Measurements from ENCODE around the gene NCOA7.

NCOA7 gene

GRCh38 chr6:125828476-125829039 lies 37.8 kb downstream of the NCOA7 start:
- Histone ChIP-seq H3K27ac (ENCODE audit: low read depth, low read length) (no peak overlapping the region), H3K4me2 (ENCODE audit: low read length) (no peak overlapping the region), H3K27me3 (ENCODE audit: control insufficient read depth, low read length) (no peaks in the 10 kb centered on the region), H3K4me1 (ENCODE audit: control insufficient read depth, low read length) (peaks cover 24% of the 10 kb centered on the region), H3K9me3 (ENCODE audit: control insufficient read depth, insufficient read depth, low read length) (no peaks in the 10 kb centered on the region), H3F3A (ENCODE audit: control insufficient read depth, insufficient read depth) (no peaks in the 10 kb centered on the region), H3K9me2 (replicated peaks; ENCODE audit: control insufficient read depth, low read length) (no peaks in the 10 kb centered on the region), H3K4me3 (ENCODE audit: low read length) (no peak overlapping the region), H4K20me1 (ENCODE audit: control insufficient read depth, insufficient read depth, low read depth, low read length) (no peaks in the 10 kb centered on the region), H3K36me3 (ENCODE audit: control insufficient read depth, low read length) (peaks cover 31% of the 10 kb centered on the region), H3K79me2 (ENCODE audit: control insufficient read depth, low read length) (peaks cover 87% of the 10 kb centered on the region)
- TF ChIP-seq, protein P1, sequence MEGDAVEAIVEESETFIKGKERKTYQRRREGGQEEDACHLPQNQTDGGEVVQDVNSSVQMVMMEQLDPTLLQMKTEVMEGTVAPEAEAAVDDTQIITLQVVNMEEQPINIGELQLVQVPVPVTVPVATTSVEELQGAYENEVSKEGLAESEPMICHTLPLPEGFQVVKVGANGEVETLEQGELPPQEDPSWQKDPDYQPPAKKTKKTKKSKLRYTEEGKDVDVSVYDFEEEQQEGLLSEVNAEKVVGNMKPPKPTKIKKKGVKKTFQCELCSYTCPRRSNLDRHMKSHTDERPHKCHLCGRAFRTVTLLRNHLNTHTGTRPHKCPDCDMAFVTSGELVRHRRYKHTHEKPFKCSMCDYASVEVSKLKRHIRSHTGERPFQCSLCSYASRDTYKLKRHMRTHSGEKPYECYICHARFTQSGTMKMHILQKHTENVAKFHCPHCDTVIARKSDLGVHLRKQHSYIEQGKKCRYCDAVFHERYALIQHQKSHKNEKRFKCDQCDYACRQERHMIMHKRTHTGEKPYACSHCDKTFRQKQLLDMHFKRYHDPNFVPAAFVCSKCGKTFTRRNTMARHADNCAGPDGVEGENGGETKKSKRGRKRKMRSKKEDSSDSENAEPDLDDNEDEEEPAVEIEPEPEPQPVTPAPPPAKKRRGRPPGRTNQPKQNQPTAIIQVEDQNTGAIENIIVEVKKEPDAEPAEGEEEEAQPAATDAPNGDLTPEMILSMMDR (IDR thresholded peaks at IDR 0.05; ENCODE audit: low read depth, low read length, poor library complexity, severe bottlenecking), result no peak
- no peak for TF ChIP-seq EZH2phosphoT487 (IDR thresholded peaks at IDR 0.05; ENCODE audit: borderline replicate concordance, low read length)

DNA sequence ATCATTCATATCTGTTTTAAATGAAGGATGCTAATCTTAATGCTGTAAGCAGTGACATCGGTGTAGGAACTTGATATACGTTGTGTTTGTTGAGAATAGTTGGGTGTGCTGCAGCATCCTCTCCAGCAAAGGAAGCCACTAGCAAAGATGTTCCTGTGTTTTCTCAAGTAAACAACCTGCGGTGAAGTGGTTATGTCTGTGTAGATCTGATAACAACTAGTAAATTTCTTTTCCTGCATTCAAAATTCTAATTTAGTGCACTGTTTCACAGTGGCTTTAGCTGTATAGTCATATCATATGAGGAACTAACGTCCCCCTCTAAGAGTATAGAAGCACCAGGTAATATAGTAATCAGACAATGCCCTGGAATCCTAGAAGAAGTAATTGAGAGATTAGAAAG lies 38.7 kb downstream of the NCOA7 start:
- TF ChIP-seq, protein P1 (IDR thresholded peaks at IDR 0.05; ENCODE audit: low read depth, low read length, poor library complexity, severe bottlenecking), result no peak
- TF ChIP-seq EZH2phosphoT487 (IDR thresholded peaks at IDR 0.05; ENCODE audit: borderline replicate concordance, low read length), result no peak
- no peak overlapping the region for H3K4me3 ChIP-seq (ENCODE audit: low read length)
- H3K36me3 ChIP-seq (ENCODE audit: control insufficient read depth, low read length), result peaks cover 25% of the 10 kb centered on the region
- H4K20me1 ChIP-seq (ENCODE audit: control insufficient read depth, insufficient read depth, low read depth, low read length), result no peaks in the 10 kb centered on the region
- H3K9me2 ChIP-seq (replicated peaks; ENCODE audit: control insufficient read depth, low read length), result no peaks in the 10 kb centered on the region
- no peaks in the 10 kb centered on the region for H3K27me3 ChIP-seq (ENCODE audit: control insufficient read depth, low read length)
- no peaks in the 10 kb centered on the region for H3K9me3 ChIP-seq (ENCODE audit: control insufficient read depth, insufficient read depth, low read length)
- H3K4me1 ChIP-seq (ENCODE audit: control insufficient read depth, low read length), result peaks cover 24% of the 10 kb centered on the region
- no peaks in the 10 kb centered on the region for H3F3A ChIP-seq (ENCODE audit: control insufficient read depth, insufficient read depth)
- H3K27ac ChIP-seq (ENCODE audit: low read depth, low read length), result no peak overlapping the region
- peaks cover 87% of the 10 kb centered on the region for H3K79me2 ChIP-seq (ENCODE audit: control insufficient read depth, low read length)
- H3K4me2 ChIP-seq (ENCODE audit: low read length), result no peak overlapping the region

DNA sequence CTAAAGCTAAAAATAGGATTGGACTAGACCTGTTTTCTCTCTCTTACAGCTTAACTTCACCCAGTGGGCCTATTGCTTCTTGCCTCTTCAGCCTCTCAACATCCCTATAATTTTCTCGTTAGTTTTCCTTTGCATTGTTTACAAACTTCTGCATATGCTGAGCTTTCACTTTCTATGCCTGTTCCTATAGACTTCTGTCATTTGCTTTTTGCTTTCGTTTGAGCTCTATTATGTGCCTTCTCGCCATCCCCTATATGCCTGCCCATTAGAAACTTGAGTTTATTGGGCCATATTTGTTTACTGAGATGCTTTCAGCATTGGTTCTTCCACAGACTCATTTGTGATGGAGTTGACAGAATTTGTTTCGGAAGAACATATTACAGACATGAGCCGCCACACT lies 40.9 kb downstream of the NCOA7 start:
- TF ChIP-seq EZH2phosphoT487 (IDR thresholded peaks at IDR 0.05; ENCODE audit: borderline replicate concordance, low read length), result no peak
- TF ChIP-seq, protein P1 (IDR thresholded peaks at IDR 0.05; ENCODE audit: low read depth, low read length, poor library complexity, severe bottlenecking), result no peak
- Histone ChIP-seq H3K9me3 (ENCODE audit: control insufficient read depth, insufficient read depth, low read length) (no peaks in the 10 kb centered on the region), H3F3A (ENCODE audit: control insufficient read depth, insufficient read depth) (no peaks in the 10 kb centered on the region), H3K9me2 (replicated peaks; ENCODE audit: control insufficient read depth, low read length) (no peaks in the 10 kb centered on the region), H3K4me2 (ENCODE audit: low read length) (no peak overlapping the region), H3K36me3 (ENCODE audit: control insufficient read depth, low read length) (peaks cover 25% of the 10 kb centered on the region), H3K4me1 (ENCODE audit: control insufficient read depth, low read length) (peaks cover 28% of the 10 kb centered on the region), H3K79me2 (ENCODE audit: control insufficient read depth, low read length) (peaks cover 89% of the 10 kb centered on the region), H3K27ac (ENCODE audit: low read depth, low read length) (no peak overlapping the region), H3K4me3 (ENCODE audit: low read length) (no peak overlapping the region), H3K27me3 (ENCODE audit: control insufficient read depth, low read length) (no peaks in the 10 kb centered on the region), H4K20me1 (ENCODE audit: control insufficient read depth, insufficient read depth, low read depth, low read length) (peaks cover 7% of the 10 kb centered on the region; the same call in 1 of the 2 replicates)
